ENCODE measurements around the gene IMPA2. TPM values are rescaled to one million over a fixed set of nuclear protein-coding genes. Genes with fewer than 3 reads are reported as not detected.

IMPA2 gene
- total and polyA plus RNA-seq, 2 experiments from 2014 or later: 75.6 to 130 TPM

DNA sequence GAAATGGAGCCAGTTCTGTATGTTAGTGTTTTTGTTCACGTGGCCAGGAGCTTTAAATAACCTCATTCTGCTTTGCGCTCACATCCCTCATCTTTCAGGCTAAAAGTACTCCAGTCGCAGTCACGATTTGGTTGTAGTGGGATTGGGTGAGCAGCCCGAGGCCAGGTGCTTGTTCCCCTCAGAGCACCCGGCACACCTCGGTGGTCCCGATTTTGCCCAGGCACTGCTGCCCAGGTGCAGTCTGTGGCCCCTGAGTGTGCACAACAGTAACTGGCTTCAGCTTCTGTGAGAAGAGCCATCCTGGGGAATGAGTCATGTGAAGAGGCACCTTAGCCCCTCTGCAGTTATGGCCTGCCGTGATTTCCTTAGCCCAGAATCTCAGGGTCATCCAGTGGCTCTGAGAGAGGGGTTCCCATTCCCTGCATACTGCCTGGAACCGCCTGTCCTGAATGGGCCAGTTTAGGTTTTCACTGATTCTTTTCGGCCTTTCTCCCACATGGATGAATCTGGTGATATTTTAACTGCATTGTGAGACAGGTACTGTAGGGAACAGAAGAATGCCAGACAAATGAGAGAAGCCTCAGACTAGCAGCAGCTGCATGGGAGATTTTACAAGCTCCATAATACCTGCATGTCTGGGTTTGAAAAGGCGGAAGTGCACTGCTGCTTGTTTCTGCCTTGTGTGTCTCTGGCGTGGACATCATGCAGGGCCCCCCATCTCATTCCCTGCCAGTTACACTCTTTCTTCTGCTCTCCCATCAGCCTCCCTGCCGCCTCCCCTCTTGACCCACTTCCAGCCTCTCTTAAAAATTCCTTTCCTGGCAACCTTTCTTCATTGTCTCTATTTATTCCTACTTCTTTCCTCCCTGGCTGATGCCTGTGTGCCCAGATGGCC, 33.5 kb downstream of the IMPA2 start:
- Histone ChIP-seq H3K79me2 (no peaks in the 10 kb centered on the region), H3K9me2 (replicated peaks; ENCODE audit: insufficient read depth) (no peaks in the 10 kb centered on the region), H3K9me3 (ENCODE audit: low read depth) (no peaks in the 10 kb centered on the region), H3K27me3 (no peaks in the 10 kb centered on the region), H4K20me1 (ENCODE audit: insufficient read depth, poor library complexity, severe bottlenecking) (no peaks in the 10 kb centered on the region), H3K4me1 (ENCODE audit: insufficient read depth) (peaks cover 18% of the 10 kb centered on the region), H3K4me2 (no peak overlapping the region), H3K27ac (peak overlapping the region; percentile 90), H2AFZ (no peak overlapping the region), H3K4me3 (no peak overlapping the region), H3K36me3 (replicated peaks; ENCODE audit: insufficient read depth, low read depth) (no peaks in the 10 kb centered on the region)
- WGBS (ENCODE audit: low lambda C conversion rate, missing lambda C conversion rate): 80% methylated on average over 14 of the region's 14 CpGs
- TF ChIP-seq CTCF (IDR thresholded peaks at IDR 0.05; ENCODE audit: poor library complexity): no peak
- TF ChIP-seq EZH2 (IDR thresholded peaks at IDR 0.05; ENCODE audit: borderline replicate concordance): no peak
- no peak for TF ChIP-seq EZH2phosphoT487 (IDR thresholded peaks at IDR 0.05; ENCODE audit: low read depth, severe bottlenecking, unreplicated experiment)
- DNase-seq (ENCODE audit: low spot score): no peak

DNA sequence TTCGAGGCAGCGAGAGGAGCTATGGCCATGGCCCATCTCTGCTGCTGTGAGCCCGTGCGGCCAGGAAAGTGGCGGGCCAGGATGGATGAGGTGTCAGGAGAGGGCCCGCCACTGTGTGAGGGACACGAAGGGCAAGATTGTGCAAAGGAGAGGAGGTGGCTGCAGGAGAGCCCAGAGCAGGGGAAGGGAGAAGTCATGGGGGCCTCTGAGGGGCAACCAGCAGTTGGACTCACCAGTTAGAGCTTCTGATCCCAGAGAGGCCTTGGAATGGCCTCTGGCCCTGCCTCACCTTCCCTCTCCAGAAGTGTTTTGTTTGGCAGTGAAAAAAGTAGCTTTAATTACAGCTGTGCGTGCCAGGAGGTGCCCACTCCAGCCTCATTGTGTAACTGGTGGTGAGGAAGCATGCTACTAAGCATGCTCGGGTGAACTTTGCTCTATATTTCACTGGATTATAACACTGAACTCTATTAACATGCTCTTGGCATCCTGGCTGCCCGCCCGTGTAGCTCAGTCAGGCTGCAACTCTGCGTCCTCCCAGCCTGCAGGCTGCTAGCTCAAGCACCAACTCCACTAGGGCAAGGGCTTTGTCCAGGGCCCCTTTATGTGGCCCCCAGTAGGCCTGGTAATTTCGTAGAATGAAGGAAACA, 34.2 kb downstream of the IMPA2 start:
- WGBS (ENCODE audit: low lambda C conversion rate, missing lambda C conversion rate): 77% methylated on average over 13 of the region's 13 CpGs
- Histone ChIP-seq H3K4me2 (no peak overlapping the region), H3K9me3 (ENCODE audit: low read depth) (no peaks in the 10 kb centered on the region), H3K79me2 (no peaks in the 10 kb centered on the region), H4K20me1 (ENCODE audit: insufficient read depth, poor library complexity, severe bottlenecking) (no peaks in the 10 kb centered on the region), H3K36me3 (replicated peaks; ENCODE audit: insufficient read depth, low read depth) (no peaks in the 10 kb centered on the region), H3K4me3 (no peak overlapping the region), H3K4me1 (ENCODE audit: insufficient read depth) (peaks cover 18% of the 10 kb centered on the region), H3K9me2 (replicated peaks; ENCODE audit: insufficient read depth) (no peaks in the 10 kb centered on the region), H3K27ac (peak overlapping the region; percentile 90), H3K27me3 (no peaks in the 10 kb centered on the region), H2AFZ (no peak overlapping the region)
- no peak for TF ChIP-seq EZH2 (IDR thresholded peaks at IDR 0.05; ENCODE audit: borderline replicate concordance)
- TF ChIP-seq CTCF (IDR thresholded peaks at IDR 0.05; ENCODE audit: poor library complexity): no peak
- TF ChIP-seq EZH2phosphoT487 (IDR thresholded peaks at IDR 0.05; ENCODE audit: low read depth, severe bottlenecking, unreplicated experiment): no peak
- no peak for DNase-seq (ENCODE audit: low spot score)

DNA sequence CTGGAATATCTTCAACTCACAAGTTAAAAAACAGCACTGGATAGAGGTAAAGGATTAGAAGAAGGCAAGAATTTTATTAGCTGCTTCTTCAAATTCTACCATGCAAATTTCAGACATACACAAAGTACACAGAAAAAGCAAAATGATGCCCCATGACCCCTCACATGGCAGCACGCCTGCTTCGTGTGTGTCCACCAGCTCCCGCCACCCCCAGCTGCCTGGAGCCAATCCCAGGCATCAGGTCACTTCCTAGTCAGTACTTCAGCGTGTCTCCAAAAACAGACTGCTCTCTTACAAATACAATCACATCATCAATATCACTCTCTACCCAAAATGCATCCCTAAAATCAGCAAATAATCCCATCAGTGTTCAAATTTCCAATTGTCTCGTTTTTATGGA, 35.8 kb downstream of the IMPA2 start:
- H2AFZ ChIP-seq: no peak overlapping the region
- H3K79me2 ChIP-seq: no peaks in the 10 kb centered on the region
- H3K4me2 ChIP-seq: no peak overlapping the region
- TF ChIP-seq EZH2phosphoT487 (IDR thresholded peaks at IDR 0.05; ENCODE audit: low read depth, severe bottlenecking, unreplicated experiment) (no peak), CTCF (IDR thresholded peaks at IDR 0.05; ENCODE audit: poor library complexity) (no peak), EZH2 (IDR thresholded peaks at IDR 0.05; ENCODE audit: borderline replicate concordance) (no peak)
- H3K27me3 ChIP-seq: no peaks in the 10 kb centered on the region
- H3K9me2 ChIP-seq (replicated peaks; ENCODE audit: insufficient read depth): no peaks in the 10 kb centered on the region
- DNase-seq (ENCODE audit: low spot score): no peak
- no peak overlapping the region for H3K4me3 ChIP-seq
- no peaks in the 10 kb centered on the region for H3K36me3 ChIP-seq (replicated peaks; ENCODE audit: insufficient read depth, low read depth)
- H3K4me1 ChIP-seq (ENCODE audit: insufficient read depth): peaks cover 18% of the 10 kb centered on the region
- H3K27ac ChIP-seq: no peak overlapping the region
- no peaks in the 10 kb centered on the region for H4K20me1 ChIP-seq (ENCODE audit: insufficient read depth, poor library complexity, severe bottlenecking)
- WGBS (ENCODE audit: low lambda C conversion rate, missing lambda C conversion rate): 89% methylated on average over 5 of the region's 5 CpGs
- no peaks in the 10 kb centered on the region for H3K9me3 ChIP-seq (ENCODE audit: low read depth)

Data from hepatocyte (in vitro differentiated cells).